Measurements from ENCODE around the gene PAQR3. TPM values are rescaled to one million over a fixed set of nuclear protein-coding genes. Genes with fewer than 3 reads are reported as not detected.
A peak's percentile ranks its signal among the peaks of the same experiment; 100 is the strongest.

The PAQR3 gene
- total and polyA plus RNA-seq, 4 donors = 16.6 to 55.7 (median 45.0) TPM

GRCh38 chr4:78904143-78904542 is 35.1 kb downstream of the PAQR3 start:
- no peaks in the 10 kb centered on the region for H3K4me1 ChIP-seq (ENCODE audit: control insufficient read depth, insufficient read depth, low read length)
- no peak overlapping the region for H3K27ac ChIP-seq (ENCODE audit: low read depth, low read length)
- H3K4me3 ChIP-seq (ENCODE audit: low read depth, low read length) = no peak overlapping the region
- no peaks in the 10 kb centered on the region for H3K36me3 ChIP-seq (ENCODE audit: control insufficient read depth, insufficient read depth, low read length)
- no peak for DNase-seq (ENCODE audit: low read depth in 4 of 6, low spot score in 6 of 6)
- no CpG with 5 or more reads among the region's 1 CpG for WGBS (ENCODE audit: insufficient coverage)
- H3K9me3 ChIP-seq (ENCODE audit: control insufficient read depth, insufficient read depth, low read length) = no peaks in the 10 kb centered on the region
- H3K27me3 ChIP-seq (ENCODE audit: control insufficient read depth, insufficient read depth, low read length) = no peaks in the 10 kb centered on the region

GRCh38 chr4:78902298-78902697 is 36.9 kb downstream of the PAQR3 start:
- DNase-seq (ENCODE audit: low read depth in 4 of 6, low spot score in 6 of 6) = no peak
- Histone ChIP-seq H3K27ac (ENCODE audit: low read depth, low read length) (no peak overlapping the region), H3K4me1 (ENCODE audit: control insufficient read depth, insufficient read depth, low read length) (no peaks in the 10 kb centered on the region), H3K36me3 (ENCODE audit: control insufficient read depth, insufficient read depth, low read length) (no peaks in the 10 kb centered on the region), H3K27me3 (ENCODE audit: control insufficient read depth, insufficient read depth, low read length) (no peaks in the 10 kb centered on the region), H3K4me3 (ENCODE audit: low read depth, low read length) (no peak overlapping the region), H3K9me3 (ENCODE audit: control insufficient read depth, insufficient read depth, low read length) (no peaks in the 10 kb centered on the region)
- no CpG with 5 or more reads among the region's 1 CpG for WGBS (ENCODE audit: insufficient coverage)

- H3K4me3 ChIP-seq (ENCODE audit: low read depth, low read length) = no peak overlapping the region
These were observed 37.4 kb downstream of the PAQR3 start for GRCh38 chr4:78901882-78902281.

GRCh38 chr4:78899302-78899701 is 39.9 kb downstream of the PAQR3 start:
- Histone ChIP-seq H3K9me3 (ENCODE audit: control insufficient read depth, insufficient read depth, low read length) (no peaks in the 10 kb centered on the region), H3K4me1 (ENCODE audit: control insufficient read depth, insufficient read depth, low read length) (no peaks in the 10 kb centered on the region), H3K27me3 (ENCODE audit: control insufficient read depth, insufficient read depth, low read length) (no peaks in the 10 kb centered on the region), H3K27ac (ENCODE audit: low read depth, low read length) (no peak overlapping the region), H3K4me3 (ENCODE audit: low read depth, low read length) (no peak overlapping the region), H3K36me3 (ENCODE audit: control insufficient read depth, insufficient read depth, low read length) (peaks cover 3% of the 10 kb centered on the region)
- DNase-seq (ENCODE audit: low read depth in 4 of 6, low spot score in 6 of 6) = no peak

More at GRCh38 chr4:78901882-78902281, 37.4 kb downstream of the PAQR3 start:
- no peak for DNase-seq (ENCODE audit: low read depth in 4 of 6, low spot score in 6 of 6)
- H3K4me1 ChIP-seq (ENCODE audit: control insufficient read depth, insufficient read depth, low read length) = no peaks in the 10 kb centered on the region
- no CpG with 5 or more reads among the region's 2 CpGs for WGBS (ENCODE audit: insufficient coverage)
- no peaks in the 10 kb centered on the region for H3K36me3 ChIP-seq (ENCODE audit: control insufficient read depth, insufficient read depth, low read length)
- no peaks in the 10 kb centered on the region for H3K27me3 ChIP-seq (ENCODE audit: control insufficient read depth, insufficient read depth, low read length)
- no peaks in the 10 kb centered on the region for H3K9me3 ChIP-seq (ENCODE audit: control insufficient read depth, insufficient read depth, low read length)
- no peak overlapping the region for H3K27ac ChIP-seq (ENCODE audit: low read depth, low read length)

- Histone ChIP-seq H3K4me3 (ENCODE audit: low read depth, low read length) (no peak overlapping the region), H3K27me3 (ENCODE audit: control insufficient read depth, insufficient read depth, low read length) (no peaks in the 10 kb centered on the region), H3K36me3 (ENCODE audit: control insufficient read depth, insufficient read depth, low read length) (peaks cover 4% of the 10 kb centered on the region), H3K27ac (ENCODE audit: low read depth, low read length) (no peak overlapping the region), H3K4me1 (ENCODE audit: control insufficient read depth, insufficient read depth, low read length) (no peaks in the 10 kb centered on the region), H3K9me3 (ENCODE audit: control insufficient read depth, insufficient read depth, low read length) (no peaks in the 10 kb centered on the region)
- no peak for DNase-seq (ENCODE audit: low read depth in 4 of 6, low spot score in 6 of 6)
These were observed 49.3 kb downstream of the PAQR3 start for GRCh38 chr4:78889955-78890354.

- DNase-seq (ENCODE audit: low read depth in 4 of 6, low spot score in 6 of 6) = no peak
- H3K27me3 ChIP-seq (ENCODE audit: control insufficient read depth, insufficient read depth, low read length) = no peaks in the 10 kb centered on the region
- no peak overlapping the region for H3K4me3 ChIP-seq (ENCODE audit: low read depth, low read length)
- no peak overlapping the region for H3K27ac ChIP-seq (ENCODE audit: low read depth, low read length)
- H3K4me1 ChIP-seq (ENCODE audit: control insufficient read depth, insufficient read depth, low read length) = no peaks in the 10 kb centered on the region
- peaks cover 4% of the 10 kb centered on the region for H3K36me3 ChIP-seq (ENCODE audit: control insufficient read depth, insufficient read depth, low read length)
- no peaks in the 10 kb centered on the region for H3K9me3 ChIP-seq (ENCODE audit: control insufficient read depth, insufficient read depth, low read length)
These were observed 53.6 kb downstream of the PAQR3 start for GRCh38 chr4:78885598-78885997.

GRCh38 chr4:78880874-78881492 is 58.3 kb downstream of the PAQR3 start:
- DNase-seq (ENCODE audit: low read depth in 4 of 6, low spot score in 6 of 6) = no peak
- no peaks in the 10 kb centered on the region for H3K27me3 ChIP-seq (ENCODE audit: control insufficient read depth, insufficient read depth, low read length)
- peaks cover 4% of the 10 kb centered on the region for H3K36me3 ChIP-seq (ENCODE audit: control insufficient read depth, insufficient read depth, low read length)
- no peaks in the 10 kb centered on the region for H3K4me1 ChIP-seq (ENCODE audit: control insufficient read depth, insufficient read depth, low read length)
- H3K27ac ChIP-seq (ENCODE audit: low read depth, low read length) = no peak overlapping the region
- H3K9me3 ChIP-seq (ENCODE audit: control insufficient read depth, insufficient read depth, low read length) = no peaks in the 10 kb centered on the region
- H3K4me3 ChIP-seq (ENCODE audit: low read depth, low read length) = no peak overlapping the region

- H3K4me1 ChIP-seq (ENCODE audit: control insufficient read depth, insufficient read depth, low read length) = no peaks in the 10 kb centered on the region
- no peak for DNase-seq (ENCODE audit: low read depth in 4 of 6, low spot score in 6 of 6)
- no peak overlapping the region for H3K4me3 ChIP-seq (ENCODE audit: low read depth, low read length)
- no peaks in the 10 kb centered on the region for H3K27me3 ChIP-seq (ENCODE audit: control insufficient read depth, insufficient read depth, low read length)
- H3K36me3 ChIP-seq (ENCODE audit: control insufficient read depth, insufficient read depth, low read length) = peaks cover 7% of the 10 kb centered on the region
- H3K27ac ChIP-seq (ENCODE audit: low read depth, low read length) = no peak overlapping the region
- WGBS (ENCODE audit: insufficient coverage) = no CpG with 5 or more reads among the region's 1 CpG
- no peaks in the 10 kb centered on the region for H3K9me3 ChIP-seq (ENCODE audit: control insufficient read depth, insufficient read depth, low read length)
These were observed 61.2 kb downstream of the PAQR3 start for GRCh38 chr4:78878031-78878430.

- Histone ChIP-seq H3K9me3 (ENCODE audit: control insufficient read depth, insufficient read depth, low read length) (no peaks in the 10 kb centered on the region), H3K36me3 (ENCODE audit: control insufficient read depth, insufficient read depth, low read length) (peaks cover 7% of the 10 kb centered on the region), H3K4me1 (ENCODE audit: control insufficient read depth, insufficient read depth, low read length) (no peaks in the 10 kb centered on the region), H3K27ac (ENCODE audit: low read depth, low read length) (no peak overlapping the region), H3K4me3 (ENCODE audit: low read depth, low read length) (no peak overlapping the region), H3K27me3 (ENCODE audit: control insufficient read depth, insufficient read depth, low read length) (no peaks in the 10 kb centered on the region)
- WGBS (ENCODE audit: insufficient coverage) = no CpG with 5 or more reads among the region's 5 CpGs
- no peak for DNase-seq (ENCODE audit: low read depth in 4 of 6, low spot score in 6 of 6)
These were observed 62.5 kb downstream of the PAQR3 start for GRCh38 chr4:78876568-78877320.

GRCh38 chr4:78870056-78870455 is 69.2 kb downstream of the PAQR3 start:
- Histone ChIP-seq H3K4me3 (ENCODE audit: low read depth, low read length) (no peak overlapping the region), H3K36me3 (ENCODE audit: control insufficient read depth, insufficient read depth, low read length) (peaks cover 18% of the 10 kb centered on the region), H3K27me3 (ENCODE audit: control insufficient read depth, insufficient read depth, low read length) (no peaks in the 10 kb centered on the region), H3K9me3 (ENCODE audit: control insufficient read depth, insufficient read depth, low read length) (no peaks in the 10 kb centered on the region), H3K4me1 (ENCODE audit: control insufficient read depth, insufficient read depth, low read length) (no peaks in the 10 kb centered on the region), H3K27ac (ENCODE audit: low read depth, low read length) (no peak overlapping the region)
- DNase-seq (ENCODE audit: low read depth in 4 of 6, low spot score in 6 of 6) = peak in 1 of 6 donors; percentile 9
